NOMO-1 treated with DMSO at 0.1 percent for 48 hours (cell line): ENCODE measurements around the gene MAP2K5.

ENCODE experiments used
- DNase-seq: peaks from one replicate; lab custom pipeline; 2025; ENCODE audit not compliant: unreplicated experiment; lab: John Stamatoyannopoulos, UW

Gene MAP2K5

DNA sequence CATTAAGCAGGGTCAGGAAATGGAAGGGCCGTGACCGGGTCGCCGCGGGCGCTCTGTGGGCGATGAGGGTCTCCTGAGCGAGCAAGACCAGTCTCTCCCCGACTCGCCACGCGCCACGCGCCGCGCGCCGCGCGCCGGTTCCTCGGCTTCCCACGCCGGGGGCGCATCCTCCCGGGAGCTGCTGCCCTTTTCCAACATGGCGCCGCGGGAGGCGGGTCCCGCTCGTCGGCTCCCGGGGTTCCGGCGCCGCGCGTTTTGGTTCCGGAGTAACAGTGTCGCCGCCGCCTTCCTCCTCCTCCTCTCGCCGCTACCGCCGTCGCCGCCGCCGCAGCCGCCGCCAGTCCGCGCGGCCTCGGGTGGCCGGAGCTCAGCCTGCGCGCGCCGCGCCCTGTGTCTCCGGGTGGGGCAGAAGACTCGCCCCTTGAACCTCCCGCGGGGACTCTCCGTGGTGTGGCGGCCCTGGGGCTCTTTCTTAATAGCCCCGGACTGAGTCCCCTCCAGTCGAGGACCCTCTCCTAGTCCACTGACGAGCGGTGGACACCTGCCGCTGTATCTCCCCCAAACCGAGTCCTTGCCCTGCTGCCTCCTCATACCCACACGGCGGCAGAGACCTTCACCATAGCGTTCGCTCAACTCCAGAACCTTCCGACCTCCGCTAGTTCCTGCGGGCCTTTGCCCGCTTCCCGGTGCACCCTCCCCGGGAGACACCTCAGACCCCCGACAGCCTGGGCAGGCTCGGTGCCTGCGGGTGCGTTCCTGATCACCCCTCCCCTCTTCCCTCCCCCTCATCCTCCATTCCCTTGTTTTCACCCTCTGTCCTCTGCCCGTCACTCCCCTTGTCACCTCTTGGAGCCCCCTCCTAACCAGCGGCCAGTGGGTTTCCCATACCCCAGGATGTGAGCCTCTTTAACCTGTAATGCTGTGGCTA, at the start of gene MAP2K5:
MAP2K5 (plus strand) TSS at position 284 of the 928 bp plus-strand sequence; CDS start at position 917, 633 bp downstream.
- peak; percentile 72 for DNase-seq

DNA sequence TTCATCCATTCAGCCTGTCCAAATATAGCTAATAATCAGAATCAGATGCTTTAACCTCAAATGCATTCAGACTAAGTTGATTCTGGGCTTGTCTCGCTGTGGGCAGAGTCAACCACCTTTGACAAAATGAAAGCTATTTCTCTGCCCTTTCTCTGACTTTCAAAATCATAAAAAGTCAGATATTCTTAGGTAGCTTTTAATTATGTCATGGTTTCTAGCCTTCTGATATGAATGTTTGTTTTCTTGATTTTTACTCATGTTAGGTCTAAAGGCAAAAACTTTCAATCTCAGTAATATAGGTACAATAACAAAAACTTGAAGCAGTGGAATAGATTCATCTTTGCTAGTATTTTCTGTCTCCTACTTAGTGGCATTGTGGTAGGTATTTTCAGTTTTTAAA, 46.9 kb upstream of the MAP2K5 start:
- DNase-seq, result no peak

DNA sequence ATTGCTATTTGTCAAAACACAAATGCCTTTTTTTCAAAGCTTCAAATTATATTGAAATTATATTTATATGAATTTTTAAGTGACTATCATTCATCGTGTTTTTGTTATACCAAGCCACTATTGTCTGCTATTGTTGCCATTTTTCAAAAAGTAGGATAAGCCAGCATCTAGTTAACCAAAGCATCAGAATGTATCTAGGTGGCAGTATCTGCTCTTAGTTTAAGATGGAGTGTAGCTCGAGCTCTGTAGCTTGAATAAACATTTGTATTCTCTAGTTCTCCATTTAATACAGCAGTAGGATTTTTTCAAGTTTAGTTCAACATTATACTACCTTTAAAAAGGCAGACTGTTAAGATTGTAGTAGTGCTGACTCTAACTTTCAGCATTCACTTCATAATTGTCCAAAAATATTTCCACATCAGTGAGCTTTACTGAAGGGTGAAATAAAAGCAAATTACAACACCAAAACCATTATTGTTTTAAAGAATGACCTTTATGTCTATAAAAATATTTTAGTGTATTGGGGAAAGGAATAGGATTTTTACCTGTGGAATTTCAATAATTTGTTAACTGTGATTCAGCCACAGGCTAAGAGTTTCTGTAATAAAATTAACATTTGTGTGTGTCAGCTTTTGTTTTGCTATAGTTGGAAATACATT, 41.2 kb upstream of the MAP2K5 start:
- DNase-seq, result peak; percentile 71

DNA sequence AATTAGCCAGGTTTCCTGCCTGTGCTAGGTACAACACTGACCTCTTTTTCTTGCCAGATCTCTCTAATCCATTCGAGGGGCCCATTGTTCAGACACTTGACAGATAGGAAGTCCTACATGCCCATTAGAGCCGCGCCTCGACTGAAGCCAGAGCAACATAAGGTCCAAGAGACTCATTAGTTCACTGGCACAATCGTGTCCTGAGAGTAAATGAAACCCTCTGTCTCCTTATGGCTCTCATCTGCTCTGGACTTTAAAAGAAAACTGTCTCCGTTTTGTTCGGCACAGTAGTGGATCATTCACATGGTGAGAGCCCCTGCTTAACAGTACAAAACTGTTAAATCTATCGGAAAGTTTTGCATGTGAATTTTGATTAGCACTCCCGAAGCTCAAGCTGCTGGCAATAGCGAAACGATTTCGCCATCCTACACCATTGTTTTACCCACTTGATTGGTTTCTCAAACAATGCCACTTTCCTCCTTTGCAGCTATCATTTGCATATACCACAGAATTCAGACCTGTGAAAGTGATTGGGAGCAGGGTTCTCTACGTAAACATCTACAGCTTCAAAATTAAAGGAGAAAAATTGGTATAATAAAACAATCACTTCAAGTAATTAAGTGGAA, 40.6 kb upstream of the MAP2K5 start:
- DNase-seq, result peak; percentile 46

DNA sequence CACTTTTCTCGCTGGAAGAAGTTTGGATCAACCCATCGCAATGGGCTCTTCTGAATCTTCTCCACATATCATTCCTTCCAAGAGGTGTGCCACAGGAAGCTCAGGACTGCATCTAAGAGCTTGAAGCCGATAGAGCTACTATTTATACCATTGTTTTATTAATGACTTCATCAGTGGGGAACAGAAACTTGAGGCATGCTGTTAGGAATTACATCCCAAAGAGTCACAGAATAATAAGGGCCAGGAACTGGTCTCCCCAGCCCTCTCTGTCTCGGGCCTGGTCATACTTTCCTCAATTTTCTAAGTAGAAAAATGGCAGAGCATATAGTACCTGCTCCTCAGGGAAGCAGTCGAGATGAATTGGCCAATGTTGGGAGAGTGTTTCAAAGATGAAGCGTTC, 38.4 kb upstream of the MAP2K5 start:
- DNase-seq, result no peak

DNA sequence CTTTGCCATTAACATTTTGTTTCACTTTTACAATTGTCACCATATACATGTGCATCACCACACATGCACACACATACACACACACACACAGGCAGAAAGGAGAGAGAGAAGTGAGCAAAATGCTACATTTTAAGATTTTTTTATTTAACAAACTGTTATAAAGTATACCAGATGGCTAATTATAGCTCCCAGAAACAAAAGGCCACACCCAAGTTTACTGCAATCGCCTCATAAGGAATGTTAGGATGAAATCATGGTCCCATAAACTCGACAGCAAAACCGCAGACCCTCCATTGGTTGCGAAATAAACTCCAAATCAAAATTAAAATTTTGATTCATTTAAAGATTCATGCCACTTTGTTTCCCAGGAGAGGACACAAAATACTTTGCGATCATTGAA, 37.7 kb upstream of the MAP2K5 start:
- no peak for DNase-seq

DNA sequence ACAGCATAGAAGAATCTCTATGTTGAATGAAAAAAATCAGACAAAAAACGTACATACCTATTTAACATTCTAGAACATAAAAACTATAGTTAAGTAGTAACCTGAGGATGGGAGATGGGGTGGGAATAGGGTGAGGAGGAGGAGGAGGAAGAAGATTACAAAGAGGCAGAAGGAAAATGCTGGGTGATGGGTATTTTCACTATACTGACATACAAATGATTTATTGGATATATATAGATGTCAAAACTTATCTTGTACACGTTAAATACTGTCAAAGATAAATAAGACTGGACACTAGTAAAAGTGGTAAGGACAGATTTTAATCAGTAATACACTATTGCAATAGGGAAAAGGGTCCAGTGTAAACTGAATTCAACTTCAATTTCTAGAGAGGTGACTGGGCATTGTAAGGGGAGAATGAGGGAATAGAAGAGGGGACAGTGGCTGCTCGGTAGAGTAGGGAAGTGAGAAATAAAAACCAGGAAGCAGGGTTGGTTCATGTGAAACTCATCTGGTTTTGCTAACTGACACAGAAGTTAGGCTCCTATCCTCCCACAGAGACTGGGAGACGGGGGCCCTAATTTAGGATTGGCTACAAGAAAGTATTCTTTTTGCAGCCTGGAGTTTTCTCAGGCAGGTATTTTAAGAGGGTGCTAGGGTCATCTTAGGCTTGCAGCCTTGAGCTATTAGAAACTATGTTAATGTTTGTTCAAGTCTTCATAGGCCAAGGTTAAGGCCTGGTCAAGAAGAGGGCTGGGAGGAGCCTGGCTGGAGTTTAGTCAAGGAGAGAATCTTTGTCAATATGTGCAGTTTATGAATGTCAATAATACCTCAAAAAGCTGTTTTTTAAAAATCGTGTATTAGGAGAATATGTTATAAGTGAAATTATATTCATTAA, 36.6 kb upstream of the MAP2K5 start:
- peak; percentile 76 for DNase-seq

DNA sequence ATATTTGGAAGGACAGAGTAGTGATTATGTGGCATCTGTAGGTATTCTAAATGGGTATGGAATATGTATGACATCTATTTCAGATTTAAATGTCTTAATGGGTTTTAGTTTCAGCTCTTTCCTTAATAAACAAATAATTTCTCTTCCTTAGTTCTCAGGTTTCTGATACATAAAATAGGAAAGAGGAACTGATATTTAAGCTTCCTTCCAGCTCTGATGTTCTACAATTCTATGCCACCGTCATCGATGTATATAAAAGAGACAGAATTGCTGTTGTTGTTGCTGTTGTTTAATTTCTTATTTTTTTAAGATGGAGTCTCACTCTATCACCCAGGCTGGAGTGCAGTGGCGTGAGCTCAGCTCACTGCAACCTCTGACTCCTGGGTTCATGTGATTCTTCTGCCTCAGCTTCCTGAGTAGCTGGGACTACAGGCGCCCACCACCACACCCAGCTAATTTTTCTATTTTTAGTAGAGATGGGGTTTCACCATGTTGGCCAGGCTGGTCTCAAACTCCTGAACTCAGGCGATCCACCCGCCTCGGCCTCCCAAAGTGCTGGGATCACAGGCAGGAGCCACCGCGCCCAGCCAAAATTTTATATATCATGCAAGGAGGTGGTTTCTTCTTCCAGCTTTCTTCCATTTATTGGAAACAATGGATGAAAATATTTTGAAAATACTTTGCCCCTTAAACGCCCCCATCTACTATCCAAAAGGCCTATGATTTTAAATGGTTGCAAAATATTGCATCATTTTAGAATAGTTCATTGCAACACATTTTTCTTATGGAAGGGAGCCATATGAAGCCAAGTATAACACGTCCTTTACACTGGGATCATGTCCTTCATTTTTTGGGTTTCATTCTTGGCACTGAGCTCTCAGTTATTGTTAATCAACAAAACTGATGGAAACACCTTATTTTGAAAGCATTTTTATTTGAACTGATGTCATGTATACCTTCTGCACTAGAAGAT, 35.4 kb upstream of the MAP2K5 start:
- peak; percentile 63 for DNase-seq

DNA sequence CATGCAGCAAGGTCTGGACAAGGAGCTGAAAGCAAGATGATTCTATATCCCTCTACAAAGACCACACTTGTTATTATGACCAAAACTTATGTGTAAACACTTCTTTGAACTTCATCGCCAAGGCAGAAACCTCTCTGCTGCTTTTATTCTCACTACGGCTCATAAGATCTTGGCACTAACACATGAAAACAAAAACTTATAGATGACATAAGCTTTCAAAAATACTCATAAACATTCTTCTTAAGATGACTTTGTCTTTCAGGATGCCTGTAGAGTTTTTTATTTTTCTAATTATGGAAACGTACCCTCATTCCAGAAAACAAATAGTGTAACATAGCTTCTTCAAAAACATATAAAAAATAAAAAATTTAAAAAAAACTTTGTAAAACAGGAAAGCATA, 34.1 kb upstream of the MAP2K5 start:
- no peak for DNase-seq

DNA sequence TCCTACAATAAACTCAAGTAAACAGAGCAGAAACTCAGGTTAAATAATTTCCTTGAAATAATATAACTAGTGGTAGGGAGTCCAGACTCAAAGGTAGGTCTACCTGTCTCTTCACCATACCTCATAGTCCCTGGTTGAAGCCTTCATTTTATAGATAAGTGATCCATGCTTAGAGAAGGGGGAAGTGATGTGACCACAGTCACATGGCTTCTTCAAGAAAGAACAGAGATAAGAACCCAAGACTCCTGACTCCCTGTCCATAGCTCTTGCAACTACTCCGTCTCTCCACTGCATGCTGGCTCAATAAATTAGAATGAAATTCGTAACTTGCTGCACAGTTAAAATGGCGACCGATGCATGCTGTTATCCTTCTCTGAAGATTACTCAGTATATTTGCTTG, 32.6 kb upstream of the MAP2K5 start:
- DNase-seq, result no peak

DNA sequence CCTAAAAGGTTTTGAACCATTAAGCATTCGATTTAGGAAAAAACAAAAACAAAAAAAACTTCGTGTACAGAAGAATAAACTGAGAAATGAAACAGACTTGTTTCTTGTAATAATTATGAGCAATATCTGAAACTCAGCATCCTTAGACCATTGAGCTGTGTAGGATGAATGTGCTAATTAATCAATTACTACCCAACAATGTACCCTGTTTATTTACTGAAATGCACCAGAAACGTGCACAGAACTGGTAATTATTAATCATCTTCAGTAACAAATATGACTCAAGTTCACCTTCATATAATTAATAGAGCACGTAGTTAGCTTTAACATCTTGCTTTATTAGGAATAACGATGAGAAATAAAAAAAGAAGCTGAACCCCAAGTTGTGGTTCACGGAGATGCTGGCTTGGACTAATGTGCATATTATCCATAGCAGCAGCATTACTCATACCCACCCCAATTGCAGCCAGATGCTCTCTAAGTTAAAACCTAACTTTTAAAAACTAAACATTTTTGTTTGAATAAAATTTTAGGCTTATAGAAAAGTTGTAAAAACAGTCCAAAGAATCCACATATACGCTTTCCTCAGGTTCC, 31.8 kb upstream of the MAP2K5 start:
- no peak for DNase-seq

DNA sequence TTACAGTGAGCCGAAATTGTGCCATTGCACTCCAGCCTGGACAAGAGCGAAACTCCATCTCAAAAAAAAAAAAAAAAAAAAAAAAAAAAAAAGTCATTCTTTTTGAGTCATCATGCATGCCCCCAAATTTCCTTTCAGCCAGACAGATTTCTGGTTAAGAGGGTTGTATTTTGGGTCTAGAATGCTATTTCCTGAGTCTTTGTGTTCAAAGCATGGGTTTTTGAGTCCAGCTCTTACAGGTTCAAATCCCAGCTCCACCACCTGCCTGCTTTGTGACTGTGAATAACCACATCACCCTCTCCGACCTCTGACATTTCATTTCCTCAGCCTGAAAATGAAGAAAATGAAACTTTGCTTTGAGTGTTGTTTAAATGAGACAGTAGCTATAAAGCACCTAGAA, 30.9 kb upstream of the MAP2K5 start:
- DNase-seq, result no peak

DNA sequence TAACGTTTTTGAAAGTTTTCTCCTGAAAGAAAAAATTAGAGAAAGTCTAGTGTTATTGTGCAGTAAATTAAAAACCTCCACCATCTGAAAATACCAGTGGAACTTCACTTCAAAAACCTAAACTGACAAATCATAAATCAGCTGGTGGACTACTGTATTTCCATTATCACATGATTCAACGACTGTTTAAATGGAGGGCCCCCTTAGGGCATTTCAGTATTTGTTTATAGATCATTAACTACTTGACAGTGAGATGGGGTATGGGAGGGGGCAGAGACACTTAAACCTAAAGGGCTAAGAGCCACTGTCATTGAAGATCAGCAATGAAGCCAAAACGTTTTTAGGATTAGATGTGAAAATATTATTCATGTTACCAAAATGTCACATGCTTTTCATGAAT, 30.4 kb upstream of the MAP2K5 start:
- DNase-seq, result no peak

DNA sequence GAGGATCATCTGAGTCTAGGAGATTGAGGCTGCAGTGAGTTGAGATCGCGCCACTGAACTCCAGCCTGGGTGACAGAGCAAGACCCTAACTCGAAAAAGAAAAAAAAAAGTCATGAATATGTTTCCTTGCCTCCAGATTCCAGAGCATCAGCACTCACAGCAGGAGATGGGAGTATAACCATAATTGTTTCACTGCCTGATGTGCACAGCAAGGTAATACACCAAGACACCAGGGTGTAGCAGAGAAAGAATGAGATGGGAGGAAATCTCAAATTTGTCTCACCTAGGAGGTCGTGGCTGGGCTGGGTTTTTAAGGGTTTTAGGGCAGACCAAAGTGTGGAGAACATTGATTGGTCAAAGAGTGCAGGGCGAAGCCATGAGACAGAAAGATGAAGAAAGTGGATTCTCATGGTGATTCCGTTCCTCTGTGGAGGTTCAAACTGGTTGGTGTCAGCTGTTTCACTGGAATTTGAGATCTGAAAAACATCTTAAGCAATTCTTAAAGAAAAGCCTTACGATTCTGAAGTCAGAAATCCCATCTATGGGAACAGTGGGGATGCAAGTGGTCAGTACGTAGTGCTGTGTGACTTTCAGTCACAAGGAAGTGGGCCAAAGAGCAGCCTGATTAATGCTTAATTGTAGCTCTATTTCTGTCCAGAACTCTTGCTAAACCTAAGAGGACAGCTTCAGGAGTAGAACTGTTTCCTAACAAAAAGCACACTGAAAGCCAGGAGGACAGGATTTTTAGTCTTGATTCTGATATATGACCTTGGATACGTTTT, 29.4 kb upstream of the MAP2K5 start:
- no peak for DNase-seq

DNA sequence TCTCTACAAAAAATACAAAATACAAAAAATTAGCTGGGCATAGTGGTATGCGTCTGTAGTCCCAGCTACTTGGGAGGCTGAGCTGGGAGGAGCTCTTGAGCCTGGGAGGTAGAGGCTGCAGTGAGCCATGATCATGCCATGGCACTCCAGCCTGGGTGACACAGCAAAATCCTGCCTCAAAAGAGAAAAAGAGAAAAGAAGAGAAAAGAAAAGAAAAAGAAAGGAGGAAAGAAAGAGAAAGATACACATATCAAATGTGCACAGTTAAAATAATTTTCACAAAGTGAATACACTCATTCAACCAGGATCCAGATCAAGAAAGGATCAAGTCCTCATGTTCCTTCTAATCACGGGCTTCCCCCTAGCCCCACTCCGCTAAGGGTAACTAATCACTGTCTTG, 27.4 kb upstream of the MAP2K5 start:
- DNase-seq, result no peak

DNA sequence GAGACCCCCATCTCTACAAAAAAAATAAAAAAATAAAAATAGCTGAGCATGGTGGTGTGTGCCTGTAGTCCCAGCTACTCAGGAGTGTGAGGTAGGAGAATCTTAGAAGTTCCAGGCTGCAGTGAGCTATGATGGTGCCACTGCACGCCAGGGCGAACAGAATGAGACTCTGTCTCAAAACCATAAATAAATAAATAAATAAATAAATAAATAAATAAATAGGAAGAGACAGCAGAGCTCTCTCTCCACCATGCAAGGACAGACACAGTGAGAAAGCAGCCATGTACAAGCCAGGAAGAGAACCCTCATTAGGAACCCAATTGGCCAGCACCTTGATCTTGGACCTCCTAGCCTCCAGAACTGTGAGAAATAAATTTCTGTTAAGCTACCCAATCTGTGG, 26.9 kb upstream of the MAP2K5 start:
- DNase-seq, result no peak

DNA sequence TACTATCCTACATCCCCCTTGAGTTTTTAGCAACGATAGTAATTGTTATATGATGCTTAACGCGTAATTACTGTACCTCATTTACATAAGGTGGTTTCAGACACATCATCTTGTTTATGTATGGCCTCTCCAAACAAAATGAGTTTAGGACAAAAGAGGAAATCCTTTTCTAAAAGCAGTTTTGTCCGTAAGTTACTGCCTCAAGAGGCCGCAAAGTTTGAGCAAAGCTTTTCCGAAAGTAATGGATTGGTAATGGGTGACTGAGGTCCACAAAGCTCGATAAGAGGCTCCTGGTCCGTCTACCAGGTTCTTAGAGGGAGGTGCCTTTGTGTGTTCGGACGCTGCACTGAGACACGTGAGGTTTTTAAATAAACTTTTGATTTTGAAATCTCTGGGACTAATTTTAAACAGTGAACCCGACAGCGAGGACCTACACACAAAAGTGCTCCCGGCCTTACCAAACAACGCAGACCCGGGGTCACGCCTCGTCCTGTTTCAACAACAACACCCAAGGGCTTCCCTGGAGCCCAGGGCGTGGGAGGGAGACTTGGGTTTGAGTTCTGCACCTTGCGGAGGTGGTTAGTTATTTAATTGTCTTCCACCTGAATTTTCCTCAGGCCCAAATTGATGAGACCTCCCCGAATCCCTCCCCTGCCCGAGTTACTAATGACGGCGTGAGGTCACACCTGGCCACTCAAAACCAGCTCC, 22.0 kb upstream of the MAP2K5 start:
- DNase-seq, result peak; percentile 68
